HL-60 (cell line): Measurements from ENCODE around the gene SRP9.
"Not testable (repeated sequence)": the region's sequence is repeated elsewhere in the genome, so short reads cannot be mapped to it uniquely, and the experiment has no call there.

Experiments
- DNase-seq, 2 experiments: peaks; one replicate each; pipeline ENCODE4 v3.0.0-alpha.2; 2010 to 2020; ENCODE audit warnings: low read depth in 1 of 2, low spot score in 1 of 2
- H3K27ac ChIP-seq: fragments of 250-450 bp; sonication (Bioruptor Pico); replicated peaks from 2 replicates; pipeline ENCODE4 v1.5.1; 2020; ENCODE audit warnings: mild to moderate bottlenecking, moderate library complexity
- H3K27me3 ChIP-seq: fragments of 250-450 bp; sonication (Bioruptor Pico); 2 replicates; pipeline ENCODE4 v1.5.1; 2021; ENCODE audit warnings: mild to moderate bottlenecking, moderate library complexity; ENCODE audit not compliant: insufficient read depth, poor library complexity, severe bottlenecking
- H3K4me3 ChIP-seq: replicated peaks from 2 replicates; pipeline ENCODE4 v1.5.1; 2011; ENCODE audit warnings: mild to moderate bottlenecking, control low read depth, low read length; ENCODE audit not compliant: insufficient read depth
- GABPA ChIP-seq: IDR thresholded peaks from 2 replicates; pipeline ENCODE4 v1.6.1; 2012; ENCODE audit warnings: low read depth
- POLR2AphosphoS5 ChIP-seq: IDR thresholded peaks from 2 replicates; pipeline ENCODE4 v1.6.1; 2012; ENCODE audit warnings: low read depth
- SPI1 ChIP-seq: IDR thresholded peaks from 2 replicates; pipeline ENCODE4 v1.6.1; 2012; ENCODE audit warnings: low read depth, mild to moderate bottlenecking, borderline replicate concordance
- TF ChIP-seq, protein P1 (sequence below): IDR thresholded peaks from one replicate; pipeline ENCODE4 v1.5.1; 2011; ENCODE audit warnings: low read length, control low read depth, inconsistent platforms; ENCODE audit not compliant: insufficient read depth
- TF ChIP-seq, protein P2 (sequence below): IDR thresholded peaks from 2 replicates; pipeline ENCODE4 v1.6.1; 2012; ENCODE audit warnings: low read depth; ENCODE audit not compliant: insufficient replicate concordance

Gene SRP9

DNA sequence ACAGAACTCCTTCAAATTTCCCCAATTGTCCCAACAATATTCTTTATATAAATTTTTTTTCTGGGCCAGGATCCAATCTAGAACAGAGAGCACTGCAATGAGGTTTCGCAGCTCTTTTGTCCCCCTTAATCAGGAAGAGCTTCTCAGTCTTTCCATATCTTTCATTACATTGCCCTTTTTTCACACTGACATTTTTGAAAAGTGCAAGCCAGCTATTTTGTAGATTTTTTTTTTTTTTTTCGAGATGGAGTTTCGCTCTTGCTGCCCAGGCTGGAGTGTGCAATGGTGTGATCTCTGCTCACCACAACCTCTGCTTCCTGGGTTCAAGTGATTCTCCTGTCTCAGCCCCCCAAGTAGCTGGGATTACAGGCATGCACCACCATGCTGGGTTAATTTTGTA lies 29.1 kb downstream of the SRP9 start:
- H3K27ac ChIP-seq, H3K27me3 ChIP-seq, DNase-seq, H3K4me3 ChIP-seq: not testable (repeated sequence)

DNA sequence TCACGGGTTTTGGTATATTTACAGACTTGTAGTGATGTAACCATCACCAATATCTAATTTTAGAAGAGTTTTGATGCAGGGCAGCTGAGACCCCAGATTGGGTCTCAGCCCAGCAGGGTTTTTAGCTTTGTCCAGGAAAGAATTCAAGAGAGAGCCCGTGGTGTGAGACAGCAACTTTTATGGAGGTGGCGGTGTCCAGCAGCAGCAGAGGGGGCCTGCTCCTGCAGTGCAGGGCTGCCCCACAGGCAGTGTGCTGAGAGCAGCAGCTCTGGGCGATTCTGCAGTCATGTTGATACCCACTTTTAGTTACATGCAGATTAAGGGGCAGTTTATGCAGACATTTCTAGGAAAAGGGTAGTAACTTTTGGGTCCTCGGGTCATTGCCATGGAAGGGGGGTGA lies 30.5 kb downstream of the SRP9 start:
- Histone ChIP-seq H3K4me3 (no peak overlapping the region), H3K27ac (no peak overlapping the region), H3K27me3 (no peaks in the 10 kb centered on the region)
- TF ChIP-seq SPI1 (no peak), POLR2AphosphoS5 (no peak), GABPA (no peak)
- TF ChIP-seq, protein P1, sequence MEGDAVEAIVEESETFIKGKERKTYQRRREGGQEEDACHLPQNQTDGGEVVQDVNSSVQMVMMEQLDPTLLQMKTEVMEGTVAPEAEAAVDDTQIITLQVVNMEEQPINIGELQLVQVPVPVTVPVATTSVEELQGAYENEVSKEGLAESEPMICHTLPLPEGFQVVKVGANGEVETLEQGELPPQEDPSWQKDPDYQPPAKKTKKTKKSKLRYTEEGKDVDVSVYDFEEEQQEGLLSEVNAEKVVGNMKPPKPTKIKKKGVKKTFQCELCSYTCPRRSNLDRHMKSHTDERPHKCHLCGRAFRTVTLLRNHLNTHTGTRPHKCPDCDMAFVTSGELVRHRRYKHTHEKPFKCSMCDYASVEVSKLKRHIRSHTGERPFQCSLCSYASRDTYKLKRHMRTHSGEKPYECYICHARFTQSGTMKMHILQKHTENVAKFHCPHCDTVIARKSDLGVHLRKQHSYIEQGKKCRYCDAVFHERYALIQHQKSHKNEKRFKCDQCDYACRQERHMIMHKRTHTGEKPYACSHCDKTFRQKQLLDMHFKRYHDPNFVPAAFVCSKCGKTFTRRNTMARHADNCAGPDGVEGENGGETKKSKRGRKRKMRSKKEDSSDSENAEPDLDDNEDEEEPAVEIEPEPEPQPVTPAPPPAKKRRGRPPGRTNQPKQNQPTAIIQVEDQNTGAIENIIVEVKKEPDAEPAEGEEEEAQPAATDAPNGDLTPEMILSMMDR: no peak
- TF ChIP-seq, protein P2, sequence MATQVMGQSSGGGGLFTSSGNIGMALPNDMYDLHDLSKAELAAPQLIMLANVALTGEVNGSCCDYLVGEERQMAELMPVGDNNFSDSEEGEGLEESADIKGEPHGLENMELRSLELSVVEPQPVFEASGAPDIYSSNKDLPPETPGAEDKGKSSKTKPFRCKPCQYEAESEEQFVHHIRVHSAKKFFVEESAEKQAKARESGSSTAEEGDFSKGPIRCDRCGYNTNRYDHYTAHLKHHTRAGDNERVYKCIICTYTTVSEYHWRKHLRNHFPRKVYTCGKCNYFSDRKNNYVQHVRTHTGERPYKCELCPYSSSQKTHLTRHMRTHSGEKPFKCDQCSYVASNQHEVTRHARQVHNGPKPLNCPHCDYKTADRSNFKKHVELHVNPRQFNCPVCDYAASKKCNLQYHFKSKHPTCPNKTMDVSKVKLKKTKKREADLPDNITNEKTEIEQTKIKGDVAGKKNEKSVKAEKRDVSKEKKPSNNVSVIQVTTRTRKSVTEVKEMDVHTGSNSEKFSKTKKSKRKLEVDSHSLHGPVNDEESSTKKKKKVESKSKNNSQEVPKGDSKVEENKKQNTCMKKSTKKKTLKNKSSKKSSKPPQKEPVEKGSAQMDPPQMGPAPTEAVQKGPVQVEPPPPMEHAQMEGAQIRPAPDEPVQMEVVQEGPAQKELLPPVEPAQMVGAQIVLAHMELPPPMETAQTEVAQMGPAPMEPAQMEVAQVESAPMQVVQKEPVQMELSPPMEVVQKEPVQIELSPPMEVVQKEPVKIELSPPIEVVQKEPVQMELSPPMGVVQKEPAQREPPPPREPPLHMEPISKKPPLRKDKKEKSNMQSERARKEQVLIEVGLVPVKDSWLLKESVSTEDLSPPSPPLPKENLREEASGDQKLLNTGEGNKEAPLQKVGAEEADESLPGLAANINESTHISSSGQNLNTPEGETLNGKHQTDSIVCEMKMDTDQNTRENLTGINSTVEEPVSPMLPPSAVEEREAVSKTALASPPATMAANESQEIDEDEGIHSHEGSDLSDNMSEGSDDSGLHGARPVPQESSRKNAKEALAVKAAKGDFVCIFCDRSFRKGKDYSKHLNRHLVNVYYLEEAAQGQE: no peak
- DNase-seq: no peak

DNA sequence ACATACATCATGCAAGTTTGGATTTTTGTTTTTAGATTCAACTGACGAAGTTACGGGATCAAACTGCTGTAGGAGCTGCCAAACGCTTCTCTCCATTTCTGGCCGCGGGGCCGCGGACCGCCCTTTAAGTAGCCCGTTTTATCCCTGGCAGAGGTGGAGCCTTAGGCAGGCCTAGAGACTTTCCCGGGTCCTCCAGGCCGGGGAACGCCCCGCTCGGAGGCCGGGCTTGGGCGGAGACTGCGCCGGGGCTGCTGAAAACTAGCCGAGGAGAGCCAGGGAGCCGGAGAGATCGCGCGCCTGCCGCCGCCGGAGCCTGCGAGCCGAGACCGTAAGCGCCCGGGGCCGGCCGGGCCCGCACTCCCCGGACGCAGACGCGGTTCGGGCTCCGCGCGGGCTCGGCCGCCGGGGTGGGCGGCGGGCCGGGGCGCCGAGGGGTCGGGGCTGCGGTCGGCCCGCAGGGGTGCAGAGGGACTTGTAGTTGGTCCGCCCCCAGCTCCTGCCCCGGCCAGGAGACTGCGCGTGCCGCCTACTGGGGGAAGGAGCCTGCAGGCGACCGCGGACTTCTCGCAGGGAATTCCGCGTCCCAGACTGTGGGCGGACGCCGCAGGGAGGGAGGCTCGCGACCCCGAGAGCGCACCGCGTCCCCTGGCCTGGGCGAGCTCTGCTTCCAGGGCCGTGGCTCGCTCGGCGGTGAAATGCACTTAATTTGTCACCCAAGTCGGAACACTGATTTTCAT lies 32.4 kb downstream of the SRP9 start, which contains the start of gene EPHX1:
Gene EPHX1, plus strand, starts transcription at position 283 of the 737 bp plus-strand sequence. CDS start 18,606 bp downstream, outside the sequence.
- Histone ChIP-seq H3K27ac (no peak within 1 kb of the TSS), H3K4me3 (peak within 1 kb of the TSS; percentile 67), H3K27me3 (no peaks in the 10 kb centered on the region)
- TF ChIP-seq SPI1 (no peak), GABPA (no peak), POLR2AphosphoS5 (no peak)
- TF ChIP-seq, protein P1: no peak
- TF ChIP-seq, protein P2: no peak
- DNase-seq: peak in 1 of 2 experiments; percentile 87

DNA sequence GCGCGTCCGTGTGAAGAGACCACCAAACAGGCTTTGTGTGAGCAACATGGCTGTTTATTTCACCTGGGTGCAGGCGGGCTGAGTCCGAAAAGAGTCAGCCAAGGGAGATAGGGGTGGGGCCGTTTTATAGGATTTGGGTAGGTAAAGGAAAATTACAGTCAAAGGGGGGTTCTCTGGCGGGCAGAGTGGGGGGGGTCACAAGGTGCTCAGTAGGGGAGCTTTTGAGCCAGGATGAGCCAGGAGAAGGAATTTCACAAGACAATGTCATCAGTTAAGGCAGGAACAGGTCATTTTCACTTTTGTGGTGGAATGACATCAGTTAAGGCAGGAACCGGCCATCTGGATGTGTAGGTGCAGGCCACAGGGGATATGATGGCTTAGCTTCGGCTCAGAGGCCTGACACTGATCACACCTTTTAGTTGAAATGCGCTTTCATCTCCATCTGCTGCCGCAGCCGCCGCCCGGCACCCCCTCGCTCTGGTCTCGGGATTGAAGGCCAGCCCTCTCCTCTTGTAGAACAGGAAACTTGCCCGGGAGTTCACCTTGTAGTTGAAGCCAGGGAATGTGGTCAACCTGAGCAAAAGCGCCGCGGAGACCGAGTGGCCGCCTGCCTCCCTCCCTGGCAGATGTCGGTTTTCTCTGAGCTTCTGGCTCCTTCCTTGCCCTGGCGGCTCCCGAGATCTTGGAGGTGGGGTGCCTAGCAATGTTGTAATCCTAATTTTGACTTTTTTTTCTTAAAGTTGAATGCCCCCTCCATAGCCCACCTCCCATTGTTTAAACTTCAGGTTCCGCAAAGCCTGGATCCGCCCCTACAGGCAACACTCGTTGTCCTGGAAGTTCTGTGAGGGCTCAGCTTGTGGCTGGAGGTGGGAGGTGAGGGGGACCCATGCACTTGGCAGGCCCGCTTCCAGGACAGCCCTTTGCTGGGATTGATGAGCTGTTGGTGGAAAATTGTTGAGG lies 33.2 kb downstream of the SRP9 start:
- DNase-seq, H3K27me3 ChIP-seq, H3K27ac ChIP-seq: not testable (repeated sequence)
- H3K4me3 ChIP-seq: peak overlapping the region; percentile 67
